Activated T-cell treated with anti-CD3 and anti-CD28 coated beads, Interleukin-2, amount 50 U/mL, for 72 hours (primary cell): ENCODE results near the gene MRPL45. TPM values are rescaled to one million over a fixed set of nuclear protein-coding genes. Genes with fewer than 3 reads are reported as not detected.

ENCODE experiments used
- ATAC-seq, 2 donors: fragments of 150-1000 bp; cut with Tn5 transposase; replicated peaks in 1 of 2; 2 replicates each; pipeline ENCODE4 v1.10.0; 2021; ENCODE audit warnings: moderate library complexity in 2 of 2, mild to moderate bottlenecking in 1 of 2
- DNase-seq, 2 donors: peaks; one replicate each; pipeline ENCODE4 v3.0.0; 2021 to 2022; ENCODE audit warnings: mixed read lengths in 1 of 2
- H3K27ac Mint-ChIP-seq: one replicate; pipeline ENCODE4 v1.8.0; 2022; ENCODE audit warnings: mild to moderate bottlenecking, moderate library complexity, mixed read lengths
- H3K27me3 Mint-ChIP-seq: one replicate; pipeline ENCODE4 v1.8.0; 2022; ENCODE audit warnings: low read depth, mixed read lengths
- H3K36me3 Mint-ChIP-seq, 2 donors: one replicate each; pipeline ENCODE4 v1.8.0; 2022; ENCODE audit warnings: mixed read lengths in 2 of 2, mild to moderate bottlenecking in 1 of 2; ENCODE audit not compliant: insufficient read depth in 2 of 2
- H3K4me1 Mint-ChIP-seq: one replicate; pipeline ENCODE4 v1.8.0; 2022; ENCODE audit warnings: low read depth, mixed read lengths
- H3K4me3 Mint-ChIP-seq, 2 donors: one replicate each; pipeline ENCODE4 v1.8.0; 2022; ENCODE audit warnings: mild to moderate bottlenecking in 2 of 2, mixed read lengths in 2 of 2, moderate library complexity in 2 of 2
- H3K9me3 Mint-ChIP-seq, 2 donors: one replicate each; pipeline ENCODE4 v1.8.0; 2022; ENCODE audit warnings: mixed read lengths in 2 of 2
- total RNA-seq, 2 donors: library from RNA; stranded (reverse); gene quantifications; one replicate each; pipeline ENCODE4 v1.2.3, GENCODE V29; 2022

MRPL45 gene
- total RNA-seq, 2 donors from 2014 or later = 54.9 to 67.1 TPM

DNA sequence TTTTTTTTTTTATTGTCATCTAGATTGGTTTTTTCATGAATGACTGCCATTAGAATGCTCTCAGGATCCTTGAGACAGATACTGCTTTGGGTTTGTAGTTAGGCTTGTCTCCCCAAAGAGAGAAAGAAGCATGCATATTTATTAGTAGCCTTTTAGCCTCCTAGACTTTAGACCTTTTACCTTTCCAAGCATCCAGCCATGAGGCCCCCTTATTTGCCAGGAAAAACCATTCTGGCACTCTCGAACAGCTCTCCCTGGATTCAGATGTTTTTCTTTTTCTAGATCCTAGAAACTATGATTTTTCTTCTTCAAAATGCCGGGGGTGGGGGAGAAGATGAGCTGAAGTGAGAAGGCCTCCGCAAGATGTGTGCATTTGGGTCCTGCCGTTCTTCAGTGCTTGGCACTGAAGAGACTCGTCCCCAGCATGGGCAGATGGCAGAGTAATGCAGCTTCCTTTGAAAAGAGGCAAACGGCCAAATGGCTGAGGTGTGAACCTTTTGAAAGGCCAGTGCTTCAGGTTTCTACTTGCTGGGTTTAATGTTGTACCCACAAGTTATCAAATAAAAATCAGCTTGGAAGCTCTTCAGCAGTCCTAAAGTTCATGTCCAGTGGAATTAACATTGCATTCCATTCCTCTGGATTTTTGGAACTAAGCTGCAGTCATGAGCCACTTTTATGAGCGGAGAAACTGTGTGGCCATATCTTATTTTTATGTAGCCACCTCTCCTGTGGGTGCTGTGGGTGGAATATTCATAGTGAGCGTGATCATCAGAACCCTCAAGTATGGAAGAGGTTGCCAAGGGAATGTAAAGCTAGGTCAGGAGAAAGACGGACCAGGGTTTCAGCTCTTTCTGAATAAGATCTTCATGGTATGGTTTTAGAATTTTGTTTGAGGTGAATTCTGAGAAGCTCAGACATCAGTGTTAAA is 61.9 kb downstream of the MRPL45 start:
- H3K4me1 Mint-ChIP-seq = peaks cover 37% of the 10 kb centered on the region
- no peak for DNase-seq

DNA sequence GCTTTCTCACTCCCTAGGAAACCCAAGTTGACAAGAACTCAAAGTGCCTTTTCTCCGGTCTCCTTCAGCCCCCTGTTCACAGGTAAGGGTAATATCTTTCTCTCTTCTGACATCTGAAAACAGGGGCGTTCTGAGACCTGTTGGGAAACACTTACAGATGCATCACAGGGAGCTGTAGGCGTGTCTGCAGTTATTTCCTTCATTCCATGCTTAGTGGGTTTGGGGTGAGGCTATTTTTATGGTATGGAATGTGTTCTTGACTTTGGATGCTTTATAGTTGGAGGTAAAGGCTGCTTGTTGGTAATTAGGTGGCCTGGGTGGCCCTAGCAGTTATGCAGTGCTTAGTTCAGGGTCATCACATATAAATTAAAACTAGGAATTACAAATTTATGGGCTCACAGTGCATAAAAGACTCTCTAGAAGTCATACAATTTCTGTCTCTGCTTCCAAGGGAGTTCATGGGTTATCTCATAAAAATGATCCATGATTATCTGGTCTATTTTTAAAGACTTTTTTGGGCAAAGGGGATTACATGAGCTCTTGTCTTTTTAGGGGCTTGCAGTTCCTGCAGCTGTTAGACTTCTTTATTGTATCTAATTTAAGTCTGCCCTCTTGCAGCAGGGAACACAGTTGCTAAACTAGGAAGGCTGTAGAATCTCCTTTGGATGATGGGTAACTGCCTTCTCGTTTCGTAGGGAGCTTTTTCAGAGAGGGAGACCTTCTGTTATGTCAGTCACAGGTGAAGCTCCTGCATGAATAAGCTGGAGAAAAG is 64.9 kb downstream of the MRPL45 start:
- Mint-ChIP-seq H3K4me1 (peaks cover 9% of the 10 kb centered on the region), H3K9me3 (no peaks in the 10 kb centered on the region), H3K27ac (no peak overlapping the region), H3K4me3 (no peak overlapping the region), H3K36me3 (no peaks in the 10 kb centered on the region), H3K27me3 (no peaks in the 10 kb centered on the region)
- no peak for ATAC-seq
- DNase-seq = no peak

More for the DNA sequence above, 61.9 kb downstream of the MRPL45 start:
- ATAC-seq = no peak
- no peaks in the 10 kb centered on the region for H3K27me3 Mint-ChIP-seq
- H3K27ac Mint-ChIP-seq = no peak overlapping the region
- H3K9me3 Mint-ChIP-seq = no peaks in the 10 kb centered on the region
- no peaks in the 10 kb centered on the region for H3K36me3 Mint-ChIP-seq
- no peak overlapping the region for H3K4me3 Mint-ChIP-seq

DNA sequence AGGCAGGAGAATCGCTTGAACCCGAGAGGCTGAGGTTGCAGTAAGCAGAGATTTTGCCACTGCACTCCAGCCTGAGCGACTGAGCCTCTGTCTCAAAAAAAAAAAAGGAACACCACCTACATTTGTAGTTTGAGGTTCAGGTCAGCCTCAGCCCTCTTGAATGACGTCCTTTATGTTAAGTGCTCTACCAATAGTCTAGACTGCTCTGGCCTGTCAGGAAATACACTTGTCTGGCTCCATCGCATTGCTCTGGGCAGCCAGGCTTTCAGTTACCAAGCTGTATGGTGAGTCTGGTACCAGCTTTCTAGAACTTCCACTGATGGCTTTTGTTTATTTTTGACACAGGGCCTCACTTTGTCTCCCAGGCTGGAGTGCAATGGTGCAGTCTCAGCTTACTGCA is 66.0 kb downstream of the MRPL45 start:
- Mint-ChIP-seq H3K9me3 (no peaks in the 10 kb centered on the region), H3K36me3 (no peaks in the 10 kb centered on the region)

DNA sequence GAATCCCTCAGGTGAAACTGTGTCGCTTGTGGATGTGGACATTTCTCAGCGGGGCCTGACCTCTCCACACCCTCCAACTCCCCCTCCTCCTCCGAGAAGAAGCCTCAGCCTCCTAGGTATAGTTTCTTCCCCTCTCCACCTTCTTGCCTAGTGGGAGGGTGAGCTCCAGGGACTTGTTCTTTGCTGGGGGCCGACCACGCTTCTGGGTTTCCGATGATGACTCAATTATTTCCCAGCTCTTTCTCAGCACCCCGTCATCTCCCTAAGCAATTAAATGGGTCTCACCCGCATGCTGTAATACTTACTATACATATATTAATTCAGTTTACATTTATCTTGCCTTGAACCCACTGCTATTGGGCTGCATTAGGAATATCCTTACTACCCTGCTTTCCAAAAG is 67.8 kb downstream of the MRPL45 start:
- Mint-ChIP-seq H3K4me3 (no peak overlapping the region), H3K9me3 (no peaks in the 10 kb centered on the region), H3K27me3 (no peaks in the 10 kb centered on the region), H3K27ac (no peak overlapping the region), H3K4me1 (no peaks in the 10 kb centered on the region), H3K36me3 (peaks cover 0 to 5% of the 10 kb centered on the region in 2 donors)
- DNase-seq (no peak), ATAC-seq (no peak)

More for the DNA sequence above, 66.0 kb downstream of the MRPL45 start:
- ATAC-seq = no peak
- Mint-ChIP-seq H3K27me3 (no peaks in the 10 kb centered on the region), H3K4me3 (no peak overlapping the region), H3K27ac (no peak overlapping the region), H3K4me1 (no peaks in the 10 kb centered on the region)
- DNase-seq = no peak

DNA sequence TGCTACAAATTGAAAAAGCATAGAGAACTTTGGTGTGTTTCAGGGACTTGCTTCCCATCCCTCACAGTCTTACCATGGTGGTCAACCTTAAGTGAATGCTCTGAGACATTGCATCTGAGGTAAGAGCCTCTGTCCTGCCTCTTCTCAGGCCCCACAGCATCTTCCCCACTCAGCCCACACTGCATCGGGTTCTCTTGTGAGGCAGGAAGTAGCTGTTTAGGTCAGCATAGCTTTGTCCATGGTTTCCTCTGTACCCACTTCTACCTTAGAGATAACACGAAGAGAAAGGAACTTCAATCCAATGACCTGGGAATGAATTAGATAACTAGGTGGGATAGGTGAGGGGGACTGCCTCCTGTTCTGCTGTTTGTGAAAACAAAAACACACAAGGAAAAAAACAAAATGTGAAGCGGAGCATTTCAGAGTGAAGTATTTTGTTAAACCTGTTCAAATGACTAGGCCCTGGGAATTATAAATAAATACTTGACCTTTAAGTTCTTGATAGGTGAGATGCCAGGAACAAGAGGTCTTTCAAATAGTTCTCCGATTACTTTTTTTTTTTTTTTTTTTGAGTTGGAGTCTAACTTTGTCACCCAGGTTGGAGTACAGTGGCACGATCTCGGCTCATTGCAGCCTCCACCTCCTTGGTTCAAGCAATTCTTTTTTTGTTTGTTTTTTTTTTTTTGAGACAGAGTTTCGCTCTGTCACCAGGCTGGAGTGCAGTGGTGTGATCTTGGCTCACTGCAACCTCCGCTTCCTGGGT is 72.3 kb downstream of the MRPL45 start:
- H3K9me3 Mint-ChIP-seq = no peaks in the 10 kb centered on the region
- peaks cover 3 to 20% of the 10 kb centered on the region in 2 donors for H3K36me3 Mint-ChIP-seq
- DNase-seq (no peak), ATAC-seq (no peak)
- no peak overlapping the region for H3K27ac Mint-ChIP-seq
- H3K4me3 Mint-ChIP-seq = no peak overlapping the region
- no peaks in the 10 kb centered on the region for H3K4me1 Mint-ChIP-seq
- no peaks in the 10 kb centered on the region for H3K27me3 Mint-ChIP-seq

Other genes starting within 250 kb of the MRPL45 start
- gene TBC1D3C, start 228.5 kb upstream of the MRPL45 start, total RNA-seq = 10 to 100 TPM in 1 of 2 donors, 1 to 10 TPM in 1; 4.7 to 10.3 TPM
- gene TBC1D3E, start 169.2 kb upstream of the MRPL45 start, total RNA-seq = not detected
- gene TBC1D3, start 104.6 kb upstream of the MRPL45 start, total RNA-seq = not detected
- under 1 TPM; 0.09 to 0.60 TPM for gene GPR179, start 46.8 kb downstream of the MRPL45 start, total RNA-seq
- gene SOCS7, start 54.7 kb downstream of the MRPL45 start, total RNA-seq = 10 to 100 TPM; 35.7 to 44.7 TPM
- 1 to 10 TPM; 2.6 to 2.7 TPM for gene ARHGAP23, start 131.3 kb downstream of the MRPL45 start, total RNA-seq